ENCODE measurements around the gene CADM2.

Gene CADM2

DNA sequence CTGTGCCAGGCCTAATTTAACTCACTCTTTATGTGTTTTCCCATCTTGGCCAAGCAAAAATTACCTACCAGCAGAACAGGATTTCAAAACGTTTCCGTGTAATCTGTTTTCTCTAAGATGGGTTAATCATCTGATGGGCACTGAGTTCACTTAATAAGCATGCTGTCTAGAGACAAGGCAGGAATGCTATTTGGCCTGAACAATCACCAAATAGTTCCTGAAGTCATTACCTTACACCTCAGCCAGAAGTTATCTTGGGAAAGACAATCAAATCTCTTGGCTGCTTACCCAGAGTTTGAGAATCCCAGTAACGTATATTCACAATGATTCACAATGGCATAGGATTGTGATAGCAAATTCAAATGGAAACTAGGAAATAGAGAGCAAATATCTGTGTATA, 779.1 kb downstream of the CADM2 start:
- H3K36me3 ChIP-seq (ENCODE audit: insufficient read depth, low read length), result no peaks in the 10 kb centered on the region
- no peaks in the 10 kb centered on the region for H3K9me3 ChIP-seq (ENCODE audit: low read length)
- no peaks in the 10 kb centered on the region for H3K79me2 ChIP-seq (ENCODE audit: insufficient read depth, low read length)
- H3K9me2 ChIP-seq (ENCODE audit: low read depth, low read length), result no peaks in the 10 kb centered on the region
- no peak overlapping the region for H2AFZ ChIP-seq (ENCODE audit: low read length)
- H3K4me1 ChIP-seq (ENCODE audit: insufficient read depth, low read length, severe bottlenecking), result no peaks in the 10 kb centered on the region
- no peak overlapping the region for H3K4me3 ChIP-seq (ENCODE audit: low read depth, low read length, poor library complexity, severe bottlenecking)
- no peak overlapping the region for H3K27ac ChIP-seq (ENCODE audit: low read depth, low read length, poor library complexity, severe bottlenecking)
- no peaks in the 10 kb centered on the region for H3K27me3 ChIP-seq (ENCODE audit: insufficient read depth, low read length)
- no peaks in the 10 kb centered on the region for H3F3A ChIP-seq (ENCODE audit: insufficient read depth, low read length)
- H3K4me2 ChIP-seq (ENCODE audit: low read length), result no peak overlapping the region
- no peaks in the 10 kb centered on the region for H4K20me1 ChIP-seq (ENCODE audit: insufficient read depth, low read length)
- no peak overlapping the region for H3K9ac ChIP-seq (ENCODE audit: low read length)
- no peak for TF ChIP-seq EZH2 (IDR thresholded peaks at IDR 0.05; ENCODE audit: borderline replicate concordance, low read length)
- TF ChIP-seq, protein P1, sequence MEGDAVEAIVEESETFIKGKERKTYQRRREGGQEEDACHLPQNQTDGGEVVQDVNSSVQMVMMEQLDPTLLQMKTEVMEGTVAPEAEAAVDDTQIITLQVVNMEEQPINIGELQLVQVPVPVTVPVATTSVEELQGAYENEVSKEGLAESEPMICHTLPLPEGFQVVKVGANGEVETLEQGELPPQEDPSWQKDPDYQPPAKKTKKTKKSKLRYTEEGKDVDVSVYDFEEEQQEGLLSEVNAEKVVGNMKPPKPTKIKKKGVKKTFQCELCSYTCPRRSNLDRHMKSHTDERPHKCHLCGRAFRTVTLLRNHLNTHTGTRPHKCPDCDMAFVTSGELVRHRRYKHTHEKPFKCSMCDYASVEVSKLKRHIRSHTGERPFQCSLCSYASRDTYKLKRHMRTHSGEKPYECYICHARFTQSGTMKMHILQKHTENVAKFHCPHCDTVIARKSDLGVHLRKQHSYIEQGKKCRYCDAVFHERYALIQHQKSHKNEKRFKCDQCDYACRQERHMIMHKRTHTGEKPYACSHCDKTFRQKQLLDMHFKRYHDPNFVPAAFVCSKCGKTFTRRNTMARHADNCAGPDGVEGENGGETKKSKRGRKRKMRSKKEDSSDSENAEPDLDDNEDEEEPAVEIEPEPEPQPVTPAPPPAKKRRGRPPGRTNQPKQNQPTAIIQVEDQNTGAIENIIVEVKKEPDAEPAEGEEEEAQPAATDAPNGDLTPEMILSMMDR (IDR thresholded peaks at IDR 0.05; ENCODE audit: low read length), result no peak

- no peak overlapping the region for H3K9ac ChIP-seq (ENCODE audit: low read length)
- no peaks in the 10 kb centered on the region for H4K20me1 ChIP-seq (ENCODE audit: insufficient read depth, low read length)
- H3K36me3 ChIP-seq (ENCODE audit: insufficient read depth, low read length), result no peaks in the 10 kb centered on the region
- no peaks in the 10 kb centered on the region for H3K4me1 ChIP-seq (ENCODE audit: insufficient read depth, low read length, severe bottlenecking)
- no peaks in the 10 kb centered on the region for H3K27me3 ChIP-seq (ENCODE audit: insufficient read depth, low read length)
- H3K4me3 ChIP-seq (ENCODE audit: low read depth, low read length, poor library complexity, severe bottlenecking), result no peak overlapping the region
- no peaks in the 10 kb centered on the region for H3K9me2 ChIP-seq (ENCODE audit: low read depth, low read length)
- H3K79me2 ChIP-seq (ENCODE audit: insufficient read depth, low read length), result no peaks in the 10 kb centered on the region
- H2AFZ ChIP-seq (ENCODE audit: low read length), result no peak overlapping the region
- no peak overlapping the region for H3K4me2 ChIP-seq (ENCODE audit: low read length)
- TF ChIP-seq, protein P1 (IDR thresholded peaks at IDR 0.05; ENCODE audit: low read length), result no peak
- no peak for TF ChIP-seq EZH2 (IDR thresholded peaks at IDR 0.05; ENCODE audit: borderline replicate concordance, low read length)
- H3F3A ChIP-seq (ENCODE audit: insufficient read depth, low read length), result no peaks in the 10 kb centered on the region
- H3K27ac ChIP-seq (ENCODE audit: low read depth, low read length, poor library complexity, severe bottlenecking), result no peak overlapping the region
- H3K9me3 ChIP-seq (ENCODE audit: low read length), result no peaks in the 10 kb centered on the region
These were observed 781.8 kb downstream of the CADM2 start for GRCh38 chr3:85740561-85740960.

DNA sequence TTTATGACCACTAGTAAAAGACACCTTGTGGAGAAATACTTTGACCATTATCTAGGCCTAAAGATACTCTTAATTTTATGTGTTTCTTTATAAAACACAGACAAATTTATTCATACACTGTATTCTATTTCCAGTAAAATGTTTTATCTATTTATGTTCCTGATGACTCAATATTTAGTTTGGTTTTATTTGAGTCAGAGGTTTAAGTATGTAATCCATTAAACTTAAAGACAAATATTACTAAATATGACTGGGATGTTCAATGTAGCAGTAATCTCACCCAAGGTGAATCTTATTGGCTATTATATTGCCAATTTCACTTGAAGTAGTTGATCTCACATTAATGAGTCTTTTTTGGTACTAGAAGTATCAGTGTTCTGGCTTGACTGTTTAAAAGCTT, 799.7 kb downstream of the CADM2 start:
- Histone ChIP-seq H3K9ac (ENCODE audit: low read length) (no peak overlapping the region), H3K4me3 (ENCODE audit: low read depth, low read length, poor library complexity, severe bottlenecking) (no peak overlapping the region), H4K20me1 (ENCODE audit: insufficient read depth, low read length) (no peaks in the 10 kb centered on the region), H3K4me2 (ENCODE audit: low read length) (no peak overlapping the region), H3F3A (ENCODE audit: insufficient read depth, low read length) (no peaks in the 10 kb centered on the region), H3K27me3 (ENCODE audit: insufficient read depth, low read length) (no peaks in the 10 kb centered on the region), H2AFZ (ENCODE audit: low read length) (no peak overlapping the region), H3K36me3 (ENCODE audit: insufficient read depth, low read length) (no peaks in the 10 kb centered on the region), H3K79me2 (ENCODE audit: insufficient read depth, low read length) (no peaks in the 10 kb centered on the region), H3K9me2 (ENCODE audit: low read depth, low read length) (no peaks in the 10 kb centered on the region), H3K9me3 (ENCODE audit: low read length) (no peaks in the 10 kb centered on the region), H3K4me1 (ENCODE audit: insufficient read depth, low read length, severe bottlenecking) (no peaks in the 10 kb centered on the region), H3K27ac (ENCODE audit: low read depth, low read length, poor library complexity, severe bottlenecking) (no peak overlapping the region)
- TF ChIP-seq, protein P1 (IDR thresholded peaks at IDR 0.05; ENCODE audit: low read length), result no peak
- TF ChIP-seq EZH2 (IDR thresholded peaks at IDR 0.05; ENCODE audit: borderline replicate concordance, low read length), result no peak
